ENCODE data around the gene CARMIL1. TPM values are rescaled to one million over a fixed set of nuclear protein-coding genes. Genes with fewer than 3 reads are reported as not detected.

Gene CARMIL1
- total RNA-seq, 1 donor from 2014 or later, result 19.1 TPM

- FAIRE-seq, result peak; percentile 56
- Histone ChIP-seq H3K4me2 (ENCODE audit: low read length) (peak overlapping the region; percentile 65), H3K36me3 (ENCODE audit: insufficient read depth, low read length) (no peaks in the 10 kb centered on the region), H2AFZ (ENCODE audit: low read depth, low read length) (no peak overlapping the region), H3K27me3 (ENCODE audit: insufficient read depth, low read length) (no peaks in the 10 kb centered on the region), H3K79me2 (ENCODE audit: insufficient read depth, low read length) (no peaks in the 10 kb centered on the region), H3K4me1 (ENCODE audit: insufficient read depth, low read length) (peaks cover 8% of the 10 kb centered on the region), H3K9me3 (ENCODE audit: insufficient read depth, low read depth, low read length) (no peaks in the 10 kb centered on the region), H4K20me1 (ENCODE audit: insufficient read depth, low read length) (no peaks in the 10 kb centered on the region), H3K4me3 (ENCODE audit: insufficient read depth, low read depth, low read length) (peak overlapping the region; percentile 7), H3K9ac (ENCODE audit: low read length) (peak overlapping the region; percentile 32), H3K27ac (ENCODE audit: low read depth, low read length) (peak overlapping the region; percentile 23)
- H3K4me3 Mint-ChIP-seq (ENCODE audit: unreplicated experiment), result no peak overlapping the region
- H3K4me1 Mint-ChIP-seq (ENCODE audit: low read depth, unreplicated experiment), result peaks cover 39% of the 10 kb centered on the region
- no peaks in the 10 kb centered on the region for H3K27me3 Mint-ChIP-seq (ENCODE audit: low read depth, unreplicated experiment)
- TF ChIP-seq CTCF (IDR thresholded peaks at IDR 0.05; ENCODE audit: insufficient read depth, low read depth, low read length) (no peak), EZH2 (IDR thresholded peaks at IDR 0.05; ENCODE audit: insufficient read depth, low read length) (no peak)
- H3K36me3 Mint-ChIP-seq (ENCODE audit: low read depth, unreplicated experiment), result no peaks in the 10 kb centered on the region
- peak; percentile 58 for DNase-seq (ENCODE audit: low read depth)
- peak overlapping the region; percentile 68 for H3K27ac Mint-ChIP-seq (ENCODE audit: unreplicated experiment)
- no peaks in the 10 kb centered on the region for H3K9me3 Mint-ChIP-seq (ENCODE audit: unreplicated experiment)
These were observed 33.5 kb downstream of the CARMIL1 start for GRCh38 chr6:25312703-25313102.

- Histone ChIP-seq H3K4me1 (ENCODE audit: insufficient read depth, low read length) (peaks cover 8% of the 10 kb centered on the region), H4K20me1 (ENCODE audit: insufficient read depth, low read length) (no peaks in the 10 kb centered on the region), H3K27ac (ENCODE audit: low read depth, low read length) (no peak overlapping the region), H3K4me3 (ENCODE audit: insufficient read depth, low read depth, low read length) (no peak overlapping the region), H3K9ac (ENCODE audit: low read length) (no peak overlapping the region), H3K27me3 (ENCODE audit: insufficient read depth, low read length) (no peaks in the 10 kb centered on the region), H3K36me3 (ENCODE audit: insufficient read depth, low read length) (no peaks in the 10 kb centered on the region), H3K4me2 (ENCODE audit: low read length) (no peak overlapping the region), H3K79me2 (ENCODE audit: insufficient read depth, low read length) (no peaks in the 10 kb centered on the region), H3K9me3 (ENCODE audit: insufficient read depth, low read depth, low read length) (no peaks in the 10 kb centered on the region), H2AFZ (ENCODE audit: low read depth, low read length) (no peak overlapping the region)
- Mint-ChIP-seq H3K9me3 (ENCODE audit: unreplicated experiment) (no peaks in the 10 kb centered on the region), H3K36me3 (ENCODE audit: low read depth, unreplicated experiment) (no peaks in the 10 kb centered on the region), H3K4me1 (ENCODE audit: low read depth, unreplicated experiment) (peaks cover 39% of the 10 kb centered on the region), H3K27me3 (ENCODE audit: low read depth, unreplicated experiment) (no peaks in the 10 kb centered on the region), H3K4me3 (ENCODE audit: unreplicated experiment) (no peak overlapping the region), H3K27ac (ENCODE audit: unreplicated experiment) (no peak overlapping the region)
- DNase-seq (ENCODE audit: low read depth), result no peak
- TF ChIP-seq EZH2 (IDR thresholded peaks at IDR 0.05; ENCODE audit: insufficient read depth, low read length) (no peak), CTCF (IDR thresholded peaks at IDR 0.05; ENCODE audit: insufficient read depth, low read depth, low read length) (no peak)
- FAIRE-seq, result no peak
These were observed 35.5 kb downstream of the CARMIL1 start for GRCh38 chr6:25314509-25315175.

Data from astrocyte (in vitro differentiated cells and primary cell).